HCT116 (cell line): Measurements from ENCODE around the gene ATP6AP1. TPM values are rescaled to one million over a fixed set of nuclear protein-coding genes. Genes with fewer than 3 reads are reported as not detected.

ENCODE experiments used
- ATAC-seq: fragments of 200-7000 bp; cut with Tn5 transposase; 2 replicates; pipeline ENCODE4 v1.9.1; 2020; ENCODE audit warnings: mild to moderate bottlenecking, moderate library complexity
- BruUV-seq: library from RNA; stranded (reverse); fragments of 400-500 nt; replicated peaks from 2 replicates; lab custom pipeline; 2021; lab: Mats Ljungman, UMichigan
- CTCF ChIA-PET: fragments of 300-600 bp; sonication (Branson Sonifier 250); formaldehyde crosslinking; loops from one replicate; lab custom pipeline; 2021; ENCODE audit warnings: antibody characterized with exemption; lab: Charles Lee
- POLR2A ChIA-PET: fragments of 300-600, 350-600 bp; sonication (Branson Sonifier 250); formaldehyde crosslinking; loops from one replicate; lab custom pipeline; 2021; ENCODE audit warnings: antibody characterized with exemption; lab: Charles Lee
- RAD21 ChIA-PET, 2 experiments: fragments of 300-600 bp; sonication (Branson Sonifier 250); formaldehyde crosslinking; loops; one replicate each; lab custom pipeline; 2023; ENCODE audit warnings: low total read pairs in 2 of 2; ENCODE audit not compliant: uncharacterized antibody in 2 of 2, unreplicated experiment in 2 of 2, low non-redundant PET in 1 of 2; lab: Charles Lee
- DNase-seq: peaks from one replicate; pipeline ENCODE4 v3.0.0-alpha.2; 2010; ENCODE audit warnings: low read depth, low spot score
- H2AFZ ChIP-seq: fragments of 200-600 bp; shearing (Covaris generic), sonication (generic); 2 replicates; pipeline ENCODE4 v1.6.1; 2017; ENCODE audit warnings: low read depth, mixed run types, mixed read lengths, antibody characterized with exemption, low read length; ENCODE audit not compliant: poor library complexity, severe bottlenecking
- H3K27ac ChIP-seq: 2 replicates; pipeline ENCODE4 v1.5.1; 2012; ENCODE audit warnings: low read depth, low read length
- H3K27me3 ChIP-seq: fragments of 200-600 bp; sonication (generic); 2 replicates; pipeline ENCODE4 v1.6.1; 2016; ENCODE audit warnings: mixed run types, low read length, mixed read lengths; ENCODE audit not compliant: insufficient read depth
- H3K36me3 ChIP-seq, 2 experiments: fragments of 200-500 bp in 1 of 2; fragments of 200-600 bp in 1 of 2; sonication (Bioruptor generic) in 1 of 2; sonication (generic) in 1 of 2; 2 replicates each; pipeline versions ENCODE4 v1.5.1 to v1.6.1; 2014 to 2016; ENCODE audit warnings: low read length in 2 of 2, inconsistent platforms in 1 of 2, mixed read lengths in 1 of 2, mixed run types in 1 of 2; ENCODE audit not compliant: insufficient read depth in 2 of 2, control insufficient read depth in 1 of 2
- H3K4me1 ChIP-seq, 2 experiments: fragments of 200-600 bp in 1 of 2; sonication (generic) in 1 of 2; 2 replicates each; pipeline versions ENCODE4 v1.5.1 to v1.6.1; 2012 to 2017; ENCODE audit warnings: low read length in 2 of 2, inconsistent platforms in 1 of 2, mild to moderate bottlenecking in 1 of 2, mixed read lengths in 1 of 2, mixed run types in 1 of 2, moderate library complexity in 1 of 2; ENCODE audit not compliant: insufficient read depth in 2 of 2, control insufficient read depth in 1 of 2
- H3K4me2 ChIP-seq: fragments of 200-600 bp; sonication (generic); 2 replicates; pipeline ENCODE4 v1.6.1; 2017; ENCODE audit warnings: mixed run types, low read length, mixed read lengths
- H3K4me3 ChIP-seq, 2 experiments: fragments of 200-600 bp in 1 of 2; sonication (generic) in 1 of 2; replicated peaks in 1 of 2; 2 replicates each; pipeline ENCODE4 v1.5.1; 2011 to 2016; ENCODE audit warnings: low read length in 2 of 2, control low read depth in 1 of 2, low read depth in 1 of 2, mild to moderate bottlenecking in 1 of 2, mixed read lengths in 1 of 2, mixed run types in 1 of 2
- H3K79me2 ChIP-seq: fragments of 200-600 bp; sonication (generic); 2 replicates; pipeline ENCODE4 v1.6.1; 2017; ENCODE audit warnings: mild to moderate bottlenecking, mixed run types, low read length, moderate library complexity, mixed read lengths; ENCODE audit not compliant: insufficient read depth
- H3K9ac ChIP-seq: fragments of 200-600 bp; sonication (generic); 2 replicates; pipeline ENCODE4 v1.6.1; 2016; ENCODE audit warnings: low read length, mixed read lengths
- H3K9me2 ChIP-seq: fragments of 200-600 bp; sonication (generic), shearing (Covaris generic); 2 replicates; pipeline ENCODE4 v1.6.1; 2017; ENCODE audit warnings: mixed run types, mild to moderate bottlenecking, moderate library complexity; ENCODE audit not compliant: insufficient read depth
- H3K9me3 ChIP-seq, 2 experiments: fragments of 200-500 bp in 1 of 2; fragments of 200-600 bp in 1 of 2; sonication (Bioruptor generic) in 1 of 2; sonication (generic) in 1 of 2; 2 replicates each; pipeline ENCODE4 v1.6.1; 2014 to 2017; ENCODE audit warnings: low read length in 2 of 2, mixed read lengths in 2 of 2, inconsistent platforms in 1 of 2, low read depth in 1 of 2, mild to moderate bottlenecking in 1 of 2, mixed run types in 1 of 2, moderate library complexity in 1 of 2; ENCODE audit not compliant: control insufficient read depth in 1 of 2, insufficient read depth in 1 of 2
- H4K20me1 ChIP-seq: fragments of 200-600 bp; sonication (generic), shearing (Covaris generic); 2 replicates; pipeline ENCODE4 v1.6.1; 2017; ENCODE audit warnings: mixed run types, mild to moderate bottlenecking, moderate library complexity; ENCODE audit not compliant: insufficient read depth
- CBX3 ChIP-seq: IDR thresholded peaks from 2 replicates; pipeline ENCODE4 v1.6.1; 2012; ENCODE audit warnings: low read depth
- CEBPB ChIP-seq: IDR thresholded peaks from 2 replicates; pipeline ENCODE4 v1.6.1; 2012; ENCODE audit warnings: low read depth
- EGR1 ChIP-seq: IDR thresholded peaks from 2 replicates; pipeline ENCODE4 v1.6.1; 2012; ENCODE audit warnings: low read depth
- EZH2 ChIP-seq: fragments of 200-600 bp; sonication (generic); IDR thresholded peaks from 2 replicates; pipeline ENCODE4 v1.6.1; 2017; ENCODE audit warnings: antibody characterized with exemption, mixed run types
- JUND ChIP-seq: IDR thresholded peaks from 2 replicates; pipeline ENCODE4 v1.6.1; 2012
- POLR2AphosphoS5 ChIP-seq: IDR thresholded peaks from 2 replicates; pipeline ENCODE4 v1.6.1; 2011; ENCODE audit warnings: mild to moderate bottlenecking, low read depth, low read length, moderate library complexity
- RAD21 ChIP-seq: IDR thresholded peaks from 2 replicates; pipeline ENCODE4 v1.6.1; 2012; ENCODE audit warnings: low read depth, mild to moderate bottlenecking
- TCF7L2 ChIP-seq: IDR thresholded peaks from 2 replicates; pipeline ENCODE4 v1.7.0; 2011; ENCODE audit warnings: borderline replicate concordance, inconsistent platforms; ENCODE audit not compliant: insufficient read depth, insufficient read length; ENCODE audit errors: extremely low read depth
- ZNF274 ChIP-seq: fragments of 200-500 bp; sonication (Bioruptor generic); IDR thresholded peaks from 2 replicates; pipeline ENCODE4 v1.6.1; 2014; ENCODE audit warnings: mild to moderate bottlenecking, low read depth, low read length, inconsistent platforms
- intact Hi-C: fragments of 100-400 bp; cut with micrococcal nuclease; formaldehyde crosslinking; loops from 2 replicates; pipeline ENCODE4 v1.10.0; 2022
- total RNA-seq: library from RNA; stranded (reverse); gene quantifications from one replicate; pipeline ENCODE4 v1.2.1, GENCODE V29; 2021; ENCODE audit not compliant: unreplicated experiment
- TF ChIP-seq, protein P1 (sequence below): IDR thresholded peaks from 2 replicates; pipeline ENCODE4 v1.6.1; 2012
- TF ChIP-seq, protein P2 (sequence below): IDR thresholded peaks from 2 replicates; pipeline ENCODE4 v1.6.1; 2012
- TF ChIP-seq, protein P3 (sequence below): IDR thresholded peaks from 2 replicates; pipeline ENCODE4 v1.6.1; 2011; ENCODE audit warnings: mild to moderate bottlenecking, low read length, moderate library complexity; ENCODE audit not compliant: insufficient replicate concordance; ENCODE audit errors: extremely low read depth

ATP6AP1 gene
- total RNA-seq, 1 experiment from 2014 or later = 53.4 TPM

DNA sequence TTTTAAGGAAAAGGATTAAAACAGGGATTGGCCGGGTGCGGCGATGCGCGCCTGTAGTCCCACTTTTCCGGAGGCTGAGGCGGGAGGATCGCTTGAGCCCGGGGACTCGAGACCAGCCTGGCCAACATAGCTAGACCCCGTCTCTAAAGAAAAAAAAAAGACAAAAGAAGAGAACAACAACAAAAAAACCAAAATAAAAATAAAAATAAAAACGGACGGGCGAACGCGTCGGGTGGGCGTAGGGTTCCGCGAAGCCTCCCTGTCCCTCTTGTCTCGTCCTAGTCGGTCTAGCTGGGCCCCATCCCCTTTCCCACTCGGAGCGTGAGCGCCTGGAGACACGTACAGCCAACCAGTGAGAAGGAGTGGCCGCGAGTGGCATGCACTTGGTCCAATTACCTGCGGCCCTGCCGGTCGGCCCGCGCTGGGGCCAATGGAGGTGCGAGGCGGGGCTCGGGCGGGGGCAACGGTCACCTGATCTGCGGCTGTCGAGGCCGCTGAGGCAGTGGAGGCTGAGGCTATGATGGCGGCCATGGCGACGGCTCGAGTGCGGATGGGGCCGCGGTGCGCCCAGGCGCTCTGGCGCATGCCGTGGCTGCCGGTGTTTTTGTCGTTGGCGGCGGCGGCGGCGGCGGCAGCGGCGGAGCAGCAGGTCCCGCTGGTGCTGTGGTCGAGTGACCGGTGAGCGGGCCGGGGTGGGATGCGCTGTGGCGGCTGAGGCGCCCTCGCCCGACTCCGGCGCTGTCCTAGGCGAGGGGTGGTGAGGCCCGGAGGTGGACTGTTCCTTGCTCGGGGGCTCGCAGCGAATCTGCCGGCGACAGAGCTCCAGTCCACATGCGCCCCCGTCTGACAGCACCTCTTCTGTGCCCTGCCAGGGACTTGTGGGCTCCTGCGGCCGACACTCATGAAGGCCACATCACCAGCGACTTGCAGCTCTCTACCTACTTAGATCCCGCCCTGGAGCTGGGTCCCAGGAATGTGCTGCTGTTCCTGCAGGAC is at the start of gene ATP6AP1 (continued):
- no peak for TF ChIP-seq ZNF274
- no peak for TF ChIP-seq JUND
- TF ChIP-seq EZH2 = no peak
- TF ChIP-seq CEBPB = no peak
- peak; percentile 67 for TF ChIP-seq POLR2AphosphoS5
- TF ChIP-seq, protein P1, sequence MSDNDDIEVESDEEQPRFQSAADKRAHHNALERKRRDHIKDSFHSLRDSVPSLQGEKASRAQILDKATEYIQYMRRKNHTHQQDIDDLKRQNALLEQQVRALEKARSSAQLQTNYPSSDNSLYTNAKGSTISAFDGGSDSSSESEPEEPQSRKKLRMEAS = no peak
- no peak for TF ChIP-seq TCF7L2
- no peak for TF ChIP-seq RAD21
- TF ChIP-seq, all 23 proteins: peak for 3

DNA sequence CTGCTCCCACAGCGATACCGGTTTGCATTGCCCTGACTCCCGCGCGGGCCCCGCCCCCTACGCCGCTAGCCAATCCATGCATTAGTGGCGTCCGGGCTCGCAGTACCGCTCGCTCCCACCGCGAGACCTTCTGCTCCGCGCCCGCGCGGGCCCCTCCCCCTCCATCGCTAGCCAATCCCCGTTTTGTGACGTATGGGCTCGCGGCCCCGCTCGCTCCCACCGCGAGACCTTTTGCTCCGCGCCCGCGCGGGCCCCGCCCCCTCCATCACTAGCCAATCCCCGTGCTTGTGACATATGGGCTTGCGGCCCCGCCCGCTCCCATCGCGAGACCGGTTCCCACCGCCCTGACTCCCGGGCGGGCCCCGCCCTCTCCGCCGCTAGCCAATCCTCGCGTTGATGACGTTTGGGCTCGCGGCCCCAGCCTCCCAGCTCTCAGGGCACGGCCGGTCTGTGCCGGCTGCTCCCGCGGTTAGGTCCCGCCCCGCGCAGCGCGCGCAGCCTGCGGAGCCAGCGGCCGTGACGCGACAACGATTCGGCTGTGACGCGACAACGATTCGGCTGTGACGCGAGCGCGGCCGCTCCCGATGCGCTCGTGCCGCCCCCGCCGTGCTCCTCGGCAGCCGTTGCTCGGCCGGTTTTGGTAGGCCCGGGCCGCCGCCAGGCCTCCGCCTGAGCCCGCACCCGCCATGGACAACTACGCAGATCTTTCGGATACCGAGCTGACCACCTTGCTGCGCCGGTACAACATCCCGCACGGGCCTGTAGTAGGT is 49.5 kb upstream of the ATP6AP1 start, which contains the start of gene EMD:
EMD (plus strand) TSS at position 497 of the 770 bp plus-strand sequence; CDS start at position 687, 190 bp downstream.
- Histone ChIP-seq H3K9me3 (no peaks in the 10 kb centered on the region), H2AFZ (no peak within 1 kb of the TSS), H3K4me3 (peak within 1 kb of the TSS; percentile 80 to 84), H3K9me2 (no peaks in the 10 kb centered on the region), H3K4me1 (peaks cover 12 to 43% of the 10 kb centered on the region in 2 experiments), H3K27ac (peak within 1 kb of the TSS; percentile 98), H3K36me3 (peaks cover 0 to 4% of the 10 kb centered on the region in 2 experiments; a peak in 2 of 4 replicates), H3K79me2 (peaks cover 25% of the 10 kb centered on the region), H3K9ac (peak within 1 kb of the TSS; percentile 98), H3K27me3 (no peaks in the 10 kb centered on the region), H3K4me2 (peak within 1 kb of the TSS; percentile 88), H4K20me1 (no peaks in the 10 kb centered on the region)
- ChIA-PET POLR2A (interaction anchor here (1.0 to 1.3 kb wide), 2 partner anchors 8 to 10 kb away, joined by 7 to 9 read pairs; no protein-coding TSS in a partner anchor), CTCF (no interaction called here), RAD21 (interaction anchor here in 1 of 2 experiments (0.7 kb wide), 1 partner anchor 375 kb away, joined by 8 read pairs; no protein-coding TSS in a partner anchor)
- TF ChIP-seq, protein P2, sequence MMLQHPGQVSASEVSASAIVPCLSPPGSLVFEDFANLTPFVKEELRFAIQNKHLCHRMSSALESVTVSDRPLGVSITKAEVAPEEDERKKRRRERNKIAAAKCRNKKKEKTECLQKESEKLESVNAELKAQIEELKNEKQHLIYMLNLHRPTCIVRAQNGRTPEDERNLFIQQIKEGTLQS = no peak
- TF ChIP-seq CBX3 = no peak
- TF ChIP-seq, protein P3, sequence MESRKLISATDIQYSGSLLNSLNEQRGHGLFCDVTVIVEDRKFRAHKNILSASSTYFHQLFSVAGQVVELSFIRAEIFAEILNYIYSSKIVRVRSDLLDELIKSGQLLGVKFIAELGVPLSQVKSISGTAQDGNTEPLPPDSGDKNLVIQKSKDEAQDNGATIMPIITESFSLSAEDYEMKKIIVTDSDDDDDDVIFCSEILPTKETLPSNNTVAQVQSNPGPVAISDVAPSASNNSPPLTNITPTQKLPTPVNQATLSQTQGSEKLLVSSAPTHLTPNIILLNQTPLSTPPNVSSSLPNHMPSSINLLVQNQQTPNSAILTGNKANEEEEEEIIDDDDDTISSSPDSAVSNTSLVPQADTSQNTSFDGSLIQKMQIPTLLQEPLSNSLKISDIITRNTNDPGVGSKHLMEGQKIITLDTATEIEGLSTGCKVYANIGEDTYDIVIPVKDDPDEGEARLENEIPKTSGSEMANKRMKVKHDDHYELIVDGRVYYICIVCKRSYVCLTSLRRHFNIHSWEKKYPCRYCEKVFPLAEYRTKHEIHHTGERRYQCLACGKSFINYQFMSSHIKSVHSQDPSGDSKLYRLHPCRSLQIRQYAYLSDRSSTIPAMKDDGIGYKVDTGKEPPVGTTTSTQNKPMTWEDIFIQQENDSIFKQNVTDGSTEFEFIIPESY = peak; percentile 90
- TF ChIP-seq JUND = no peak
- TF ChIP-seq POLR2AphosphoS5 = peak; percentile 44; the same call in 1 of the 2 replicates
- no peak for TF ChIP-seq EGR1
- intact Hi-C loops = no loop called here
- no TSS peak for BruUV-seq
- DNase-seq = peak; percentile 91
- ATAC-seq = peak; percentile 80
